DOHH2 (cell line): ENCODE measurements around the gene PCDHGB5.

Experiments used
- EZH2phosphoT487 ChIP-seq: fragments of 200-600 bp; sonication (generic); IDR thresholded peaks from 2 replicates; pipeline ENCODE4 v1.6.1; 2017; ENCODE audit warnings: borderline replicate concordance, mild to moderate bottlenecking, antibody characterized with exemption, low read length, moderate library complexity, mixed read lengths
- TF ChIP-seq, protein P1 (sequence below): fragments of 200-600 bp; sonication (generic); IDR thresholded peaks from one replicate; pipeline ENCODE4 v1.5.1; 2014; ENCODE audit warnings: antibody characterized with exemption, mild to moderate bottlenecking, low read depth, low read length; ENCODE audit not compliant: poor library complexity, severe bottlenecking

DNA sequence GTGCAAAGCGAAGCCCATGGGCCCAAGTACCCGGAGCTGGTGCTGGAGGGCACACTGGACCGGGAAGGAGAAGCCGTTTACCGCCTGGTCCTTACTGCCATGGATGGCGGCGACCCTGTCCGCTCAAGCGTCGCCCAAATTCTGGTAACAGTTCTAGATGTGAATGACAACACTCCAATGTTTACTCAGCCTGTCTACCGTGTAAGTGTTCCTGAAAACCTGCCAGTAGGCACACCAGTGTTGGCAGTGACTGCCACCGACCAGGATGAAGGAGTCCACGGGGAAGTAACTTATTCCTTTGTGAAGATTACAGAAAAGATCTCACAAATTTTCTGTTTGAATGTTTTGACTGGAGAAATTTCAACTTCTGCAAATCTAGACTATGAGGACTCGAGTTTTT lies 23.1 kb upstream of the PCDHGB5 start:
- TF ChIP-seq, protein P1, sequence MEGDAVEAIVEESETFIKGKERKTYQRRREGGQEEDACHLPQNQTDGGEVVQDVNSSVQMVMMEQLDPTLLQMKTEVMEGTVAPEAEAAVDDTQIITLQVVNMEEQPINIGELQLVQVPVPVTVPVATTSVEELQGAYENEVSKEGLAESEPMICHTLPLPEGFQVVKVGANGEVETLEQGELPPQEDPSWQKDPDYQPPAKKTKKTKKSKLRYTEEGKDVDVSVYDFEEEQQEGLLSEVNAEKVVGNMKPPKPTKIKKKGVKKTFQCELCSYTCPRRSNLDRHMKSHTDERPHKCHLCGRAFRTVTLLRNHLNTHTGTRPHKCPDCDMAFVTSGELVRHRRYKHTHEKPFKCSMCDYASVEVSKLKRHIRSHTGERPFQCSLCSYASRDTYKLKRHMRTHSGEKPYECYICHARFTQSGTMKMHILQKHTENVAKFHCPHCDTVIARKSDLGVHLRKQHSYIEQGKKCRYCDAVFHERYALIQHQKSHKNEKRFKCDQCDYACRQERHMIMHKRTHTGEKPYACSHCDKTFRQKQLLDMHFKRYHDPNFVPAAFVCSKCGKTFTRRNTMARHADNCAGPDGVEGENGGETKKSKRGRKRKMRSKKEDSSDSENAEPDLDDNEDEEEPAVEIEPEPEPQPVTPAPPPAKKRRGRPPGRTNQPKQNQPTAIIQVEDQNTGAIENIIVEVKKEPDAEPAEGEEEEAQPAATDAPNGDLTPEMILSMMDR = no peak
- TF ChIP-seq EZH2phosphoT487 = no peak
